ENCODE data around the gene CRNN. TPM values are rescaled to one million over a fixed set of nuclear protein-coding genes. Genes with fewer than 3 reads are reported as not detected.

The CRNN gene
- not detected for polyA plus RNA-seq (2013, experiment 1 of 2)
- not detected for polyA plus RNA-seq (2013, experiment 2 of 2)

- Histone ChIP-seq H2AK5ac (ENCODE audit: low read length) (no peak within 1 kb of the TSS), H3K79me1 (ENCODE audit: low read length) (no peaks in the 10 kb centered on the region), H3K18ac (ENCODE audit: low read length) (no peak within 1 kb of the TSS), H2BK5ac (ENCODE audit: low read length) (no peak within 1 kb of the TSS), H2BK120ac (ENCODE audit: low read depth, low read length) (no peak within 1 kb of the TSS), H3K27ac (ENCODE audit: low read depth, low read length) (no peak within 1 kb of the TSS), H3K36me3 (ENCODE audit: control insufficient read depth, insufficient read depth, low read length) (no peaks in the 10 kb centered on the region), H4K8ac (ENCODE audit: low read depth, low read length) (no peak within 1 kb of the TSS), H2BK15ac (replicated peaks; ENCODE audit: low read depth) (no peak within 1 kb of the TSS), H4K5ac (ENCODE audit: low read length) (no peak within 1 kb of the TSS), H3K4me2 (ENCODE audit: low read length) (no peak within 1 kb of the TSS), H3K9ac (ENCODE audit: low read length) (no peak within 1 kb of the TSS), H3K4me1 (ENCODE audit: control insufficient read depth, low read depth, low read length) (no peaks in the 10 kb centered on the region), H3K79me2 (ENCODE audit: control insufficient read depth, insufficient read depth, low read length) (no peaks in the 10 kb centered on the region), H3K4ac (ENCODE audit: low read depth, low read length) (no peak within 1 kb of the TSS), H3K23ac (ENCODE audit: low read length) (no peak within 1 kb of the TSS), H3K4me3 (ENCODE audit: low read length) (no peak within 1 kb of the TSS), H3K56ac (ENCODE audit: low read length) (no peak within 1 kb of the TSS), H3K27me3 (ENCODE audit: insufficient read depth, low read length, poor library complexity) (no peaks in the 10 kb centered on the region)
- no peak for DNase-seq
- no CpG with 5 or more reads among the region's 3 CpGs for WGBS (ENCODE audit: extremely low coverage, insufficient coverage, low lambda C conversion rate)
Observed at GRCh38 chr1:152413909-152414308, at the start of gene CRNN. TSS of gene CRNN (minus strand) at chr1:152414263. CDS start at chr1:152412233, 2,030 bp downstream.

- no peak overlapping the region for H2AK5ac ChIP-seq (ENCODE audit: low read length)
- no peak overlapping the region for H4K5ac ChIP-seq (ENCODE audit: low read length)
- H3K56ac ChIP-seq (ENCODE audit: low read length): no peak overlapping the region
- no peak for DNase-seq
- no CpG with 5 or more reads among the region's 26 CpGs for WGBS (ENCODE audit: extremely low coverage, insufficient coverage, low lambda C conversion rate)
- no peaks in the 10 kb centered on the region for H3K79me2 ChIP-seq (ENCODE audit: control insufficient read depth, insufficient read depth, low read length)
- no peak overlapping the region for H3K4ac ChIP-seq (ENCODE audit: low read depth, low read length)
- H3K79me1 ChIP-seq (ENCODE audit: low read length): no peaks in the 10 kb centered on the region
- H3K27me3 ChIP-seq (ENCODE audit: insufficient read depth, low read length, poor library complexity): no peaks in the 10 kb centered on the region
- H3K18ac ChIP-seq (ENCODE audit: low read length): no peak overlapping the region
- no peak overlapping the region for H2BK120ac ChIP-seq (ENCODE audit: low read depth, low read length)
- no peak overlapping the region for H3K23ac ChIP-seq (ENCODE audit: low read length)
- no peak overlapping the region for H3K4me3 ChIP-seq (ENCODE audit: low read length)
- no peak overlapping the region for H3K4me2 ChIP-seq (ENCODE audit: low read length)
- H3K36me3 ChIP-seq (ENCODE audit: control insufficient read depth, insufficient read depth, low read length): no peaks in the 10 kb centered on the region
- H3K27ac ChIP-seq (ENCODE audit: low read depth, low read length): no peak overlapping the region
- no peak overlapping the region for H2BK15ac ChIP-seq (replicated peaks; ENCODE audit: low read depth)
- no peak overlapping the region for H2BK5ac ChIP-seq (ENCODE audit: low read length)
- no peak overlapping the region for H4K8ac ChIP-seq (ENCODE audit: low read depth, low read length)
- no peak overlapping the region for H3K9ac ChIP-seq (ENCODE audit: low read length)
- H3K4me1 ChIP-seq (ENCODE audit: control insufficient read depth, low read depth, low read length): no peaks in the 10 kb centered on the region
Observed at GRCh38 chr1:152462636-152463035, 48.6 kb upstream of the CRNN start.

GRCh38 chr1:152461544-152461943 is 47.5 kb upstream of the CRNN start:
- Histone ChIP-seq H3K9ac (ENCODE audit: low read length) (no peak overlapping the region), H3K56ac (ENCODE audit: low read length) (no peak overlapping the region), H3K79me1 (ENCODE audit: low read length) (no peaks in the 10 kb centered on the region), H3K18ac (ENCODE audit: low read length) (no peak overlapping the region), H3K79me2 (ENCODE audit: control insufficient read depth, insufficient read depth, low read length) (no peaks in the 10 kb centered on the region), H3K27ac (ENCODE audit: low read depth, low read length) (no peak overlapping the region), H3K23ac (ENCODE audit: low read length) (no peak overlapping the region), H2BK120ac (ENCODE audit: low read depth, low read length) (no peak overlapping the region), H2BK5ac (ENCODE audit: low read length) (no peak overlapping the region), H3K27me3 (ENCODE audit: insufficient read depth, low read length, poor library complexity) (no peaks in the 10 kb centered on the region), H3K4ac (ENCODE audit: low read depth, low read length) (no peak overlapping the region), H2BK15ac (replicated peaks; ENCODE audit: low read depth) (no peak overlapping the region), H3K4me1 (ENCODE audit: control insufficient read depth, low read depth, low read length) (no peaks in the 10 kb centered on the region), H4K5ac (ENCODE audit: low read length) (no peak overlapping the region), H3K4me3 (ENCODE audit: low read length) (no peak overlapping the region), H3K36me3 (ENCODE audit: control insufficient read depth, insufficient read depth, low read length) (no peaks in the 10 kb centered on the region), H2AK5ac (ENCODE audit: low read length) (no peak overlapping the region), H4K8ac (ENCODE audit: low read depth, low read length) (no peak overlapping the region), H3K4me2 (ENCODE audit: low read length) (no peak overlapping the region)
- no CpG with 5 or more reads among the region's 6 CpGs for WGBS (ENCODE audit: extremely low coverage, insufficient coverage, low lambda C conversion rate)
- peak; percentile 57 for DNase-seq

GRCh38 chr1:152460529-152460899 is 46.5 kb upstream of the CRNN start:
- no CpG with 5 or more reads among the region's 3 CpGs for WGBS (ENCODE audit: extremely low coverage, insufficient coverage, low lambda C conversion rate)
- H3K23ac ChIP-seq (ENCODE audit: low read length): no peak overlapping the region
- no peak overlapping the region for H4K8ac ChIP-seq (ENCODE audit: low read depth, low read length)
- H2BK15ac ChIP-seq (replicated peaks; ENCODE audit: low read depth): no peak overlapping the region
- H3K79me1 ChIP-seq (ENCODE audit: low read length): no peaks in the 10 kb centered on the region
- H2BK120ac ChIP-seq (ENCODE audit: low read depth, low read length): no peak overlapping the region
- no peak overlapping the region for H3K18ac ChIP-seq (ENCODE audit: low read length)
- DNase-seq: no peak
- H3K56ac ChIP-seq (ENCODE audit: low read length): no peak overlapping the region
- no peak overlapping the region for H3K4me2 ChIP-seq (ENCODE audit: low read length)
- H3K27me3 ChIP-seq (ENCODE audit: insufficient read depth, low read length, poor library complexity): no peaks in the 10 kb centered on the region
- H3K27ac ChIP-seq (ENCODE audit: low read depth, low read length): no peak overlapping the region
- H4K5ac ChIP-seq (ENCODE audit: low read length): no peak overlapping the region
- H3K4ac ChIP-seq (ENCODE audit: low read depth, low read length): no peak overlapping the region
- no peak overlapping the region for H2BK5ac ChIP-seq (ENCODE audit: low read length)
- H3K36me3 ChIP-seq (ENCODE audit: control insufficient read depth, insufficient read depth, low read length): no peaks in the 10 kb centered on the region
- no peak overlapping the region for H3K9ac ChIP-seq (ENCODE audit: low read length)
- no peaks in the 10 kb centered on the region for H3K4me1 ChIP-seq (ENCODE audit: control insufficient read depth, low read depth, low read length)
- no peak overlapping the region for H3K4me3 ChIP-seq (ENCODE audit: low read length)
- no peak overlapping the region for H2AK5ac ChIP-seq (ENCODE audit: low read length)
- no peaks in the 10 kb centered on the region for H3K79me2 ChIP-seq (ENCODE audit: control insufficient read depth, insufficient read depth, low read length)

GRCh38 chr1:152459596-152460528 is 45.8 kb upstream of the CRNN start:
- peak; percentile 64 for DNase-seq

More at GRCh38 chr1:152459596-152460528, 45.8 kb upstream of the CRNN start:
- no peaks in the 10 kb centered on the region for H3K79me1 ChIP-seq (ENCODE audit: low read length)
- no peaks in the 10 kb centered on the region for H3K36me3 ChIP-seq (ENCODE audit: control insufficient read depth, insufficient read depth, low read length)
- no peak overlapping the region for H4K8ac ChIP-seq (ENCODE audit: low read depth, low read length)
- no peak overlapping the region for H3K56ac ChIP-seq (ENCODE audit: low read length)
- no peak overlapping the region for H3K9ac ChIP-seq (ENCODE audit: low read length)
- no peak overlapping the region for H3K27ac ChIP-seq (ENCODE audit: low read depth, low read length)
- no peaks in the 10 kb centered on the region for H3K4me1 ChIP-seq (ENCODE audit: control insufficient read depth, low read depth, low read length)
- WGBS (ENCODE audit: extremely low coverage, insufficient coverage, low lambda C conversion rate): no CpG with 5 or more reads among the region's 8 CpGs
- H2BK15ac ChIP-seq (replicated peaks; ENCODE audit: low read depth): no peak overlapping the region
- H3K4me3 ChIP-seq (ENCODE audit: low read length): no peak overlapping the region
- H3K23ac ChIP-seq (ENCODE audit: low read length): no peak overlapping the region
- H2BK120ac ChIP-seq (ENCODE audit: low read depth, low read length): no peak overlapping the region
- H3K18ac ChIP-seq (ENCODE audit: low read length): no peak overlapping the region
- H3K4ac ChIP-seq (ENCODE audit: low read depth, low read length): no peak overlapping the region
- no peaks in the 10 kb centered on the region for H3K27me3 ChIP-seq (ENCODE audit: insufficient read depth, low read length, poor library complexity)
- no peaks in the 10 kb centered on the region for H3K79me2 ChIP-seq (ENCODE audit: control insufficient read depth, insufficient read depth, low read length)
- H3K4me2 ChIP-seq (ENCODE audit: low read length): no peak overlapping the region
- no peak overlapping the region for H2AK5ac ChIP-seq (ENCODE audit: low read length)
- no peak overlapping the region for H4K5ac ChIP-seq (ENCODE audit: low read length)
- H2BK5ac ChIP-seq (ENCODE audit: low read length): no peak overlapping the region
